Sigmoid colon (tissue), 7 donors: ENCODE results near the gene RPP25L. TPM values are rescaled to one million over a fixed set of nuclear protein-coding genes. Genes with fewer than 3 reads are reported as not detected.

Experiments
- DNase-seq: peaks from one replicate; pipeline ENCODE4 v3.0.0-alpha.2; 2019
- H3K27ac ChIP-seq, 4 donors: fragments of 200-600 bp; sonication (generic); one replicate each; pipeline ENCODE4 v1.5.1; 2016 to 2019; ENCODE audit warnings: mild to moderate bottlenecking in 1 of 4
- H3K27me3 ChIP-seq, 3 donors: fragments of 200-600 bp; sonication (generic); one replicate each; pipeline ENCODE4 v1.5.1; 2019; ENCODE audit warnings: mild to moderate bottlenecking in 1 of 3
- H3K36me3 ChIP-seq, 4 donors: fragments of 200-600 bp; sonication (generic); one replicate each; pipeline ENCODE4 v1.5.1; 2016 to 2019
- H3K4me1 ChIP-seq, 4 donors: fragments of 200-600 bp; sonication (generic); one replicate each; pipeline ENCODE4 v1.5.1; 2017 to 2019
- H3K4me3 ChIP-seq, 4 donors: fragments of 200-600 bp; sonication (generic); one replicate each; pipeline ENCODE4 v1.5.1; 2017 to 2019; ENCODE audit warnings: mild to moderate bottlenecking in 2 of 4, moderate library complexity in 1 of 4
- H3K9me3 ChIP-seq, 4 donors: fragments of 200-600 bp in 3 of 4; sonication (generic) in 3 of 4; one replicate each; pipeline versions ENCODE4 v1.5.1 to v1.6.1; 2013 to 2019
- EP300 ChIP-seq, 4 donors: sonication (generic); formaldehyde crosslinking; IDR thresholded peaks; one replicate each; pipeline ENCODE4 v1.6.1; 2017; ENCODE audit warnings: antibody characterized with exemption in 4 of 4
- POLR2A ChIP-seq, 2 donors: fragments of 450-650 bp; IDR thresholded peaks; one replicate each; pipeline ENCODE4 v1.6.1; 2016; ENCODE audit warnings: antibody characterized with exemption in 2 of 2, mild to moderate bottlenecking in 2 of 2, moderate library complexity in 2 of 2
- POLR2AphosphoS5 ChIP-seq, 4 donors: sonication (generic); formaldehyde crosslinking; IDR thresholded peaks; one replicate each; pipeline ENCODE4 v1.6.1; 2017; ENCODE audit warnings: antibody characterized with exemption in 4 of 4
- WGBS, 2 donors: extraction: QIAGEN DNeasy Blood & Tissue Kit; methylation state at CpG; one replicate each; pipeline ENCODE4 v1.1.7; 2013; 5-methylcytosine and 5-hydroxymethylcytosine counted together
- intact Hi-C: fragments of 100-400 bp; cut with DNase I; formaldehyde crosslinking; loops from one replicate; pipeline ENCODE4 v1.15.1; 2023
- polyA plus RNA-seq, 3 donors: library from polyadenylated mRNA; stranded (reverse); fragments of 200-250 nt; gene quantifications; one replicate each; pipeline ENCODE4 v1.2.3, GENCODE V29; 2013
- total RNA-seq, 4 donors: library from RNA; depleted of rRNA; stranded (reverse); fragments of >200 nt; gene quantifications; one replicate each; pipeline ENCODE4 v1.1.0, GENCODE V29; 2016
- TF ChIP-seq, protein P1 (sequence below), 4 experiments: fragments of 450-650 bp in 3 of 4; fragments of 200-600 bp in 1 of 4; IDR thresholded peaks; one replicate each; pipeline ENCODE4 v1.5.1; 2016 to 2019; ENCODE audit warnings: antibody characterized with exemption in 4 of 4, mild to moderate bottlenecking in 3 of 4, moderate library complexity in 2 of 4
- donor health status: healthy with polysubstance abuse.
- donor health status: Bipolar disorder and iron deficiency.
- donor health status: healthy.

Gene RPP25L
- total and polyA plus RNA-seq, 7 donors, result 23.3 to 72.1 (median 44.3) TPM

DNA sequence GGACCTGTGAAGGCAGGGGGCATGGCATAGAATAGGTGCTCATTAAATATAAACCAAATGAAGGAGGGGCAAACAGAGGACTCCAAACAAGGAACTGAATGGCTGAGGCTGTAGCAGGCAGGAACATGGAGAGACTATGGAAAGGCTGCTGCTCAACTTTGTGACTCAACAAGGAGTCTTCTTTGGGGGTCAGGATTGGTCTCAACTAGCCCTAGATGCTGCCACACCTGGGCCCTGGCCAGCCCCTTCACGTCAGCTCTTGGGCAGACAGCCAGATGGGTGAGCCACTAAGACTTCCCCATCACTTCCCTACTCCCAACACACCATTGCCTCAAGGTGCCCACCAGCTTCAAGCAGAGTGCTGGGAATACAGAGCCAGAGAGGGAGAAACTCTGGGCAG lies 11.0 kb downstream of the RPP25L start:
- intact Hi-C loops, result no loop called here
- WGBS, 2 donors, result 6 to 30% methylated on average over 1 of the region's 1 CpG

DNA sequence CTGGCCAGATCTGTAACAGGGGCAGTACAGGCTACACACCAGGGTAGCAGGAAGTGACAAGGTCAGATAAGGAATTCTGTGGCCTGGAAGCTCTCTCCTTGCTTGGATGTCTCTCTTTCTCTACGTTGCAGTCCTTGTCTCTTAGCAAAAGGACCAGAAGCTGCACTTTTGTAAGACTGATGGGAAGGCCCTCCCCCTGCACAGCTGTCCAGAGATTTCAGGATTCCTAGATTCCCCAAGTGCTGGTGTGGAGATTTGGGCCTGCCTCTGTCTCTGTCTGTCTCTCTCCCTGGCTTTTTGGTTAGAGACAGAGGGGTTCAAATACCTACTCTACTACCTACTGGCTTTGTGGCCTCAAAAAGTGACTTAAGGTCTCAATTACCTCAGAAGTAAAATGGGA lies 12.4 kb downstream of the RPP25L start:
- intact Hi-C loops, result no loop called here
- Histone ChIP-seq H3K36me3 (no peaks in the 10 kb centered on the region), H3K4me3 (no peak overlapping the region), H3K27me3 (no peaks in the 10 kb centered on the region), H3K9me3 (no peaks in the 10 kb centered on the region), H3K4me1 (no peaks in the 10 kb centered on the region), H3K27ac (no peak overlapping the region)
- DNase-seq, result no peak
- 49 to 50% methylated on average over 1 of the region's 1 CpG for WGBS, 2 donors
- no peak for TF ChIP-seq POLR2AphosphoS5 (IDR thresholded peaks at IDR 0.05)
- TF ChIP-seq, protein P1, sequence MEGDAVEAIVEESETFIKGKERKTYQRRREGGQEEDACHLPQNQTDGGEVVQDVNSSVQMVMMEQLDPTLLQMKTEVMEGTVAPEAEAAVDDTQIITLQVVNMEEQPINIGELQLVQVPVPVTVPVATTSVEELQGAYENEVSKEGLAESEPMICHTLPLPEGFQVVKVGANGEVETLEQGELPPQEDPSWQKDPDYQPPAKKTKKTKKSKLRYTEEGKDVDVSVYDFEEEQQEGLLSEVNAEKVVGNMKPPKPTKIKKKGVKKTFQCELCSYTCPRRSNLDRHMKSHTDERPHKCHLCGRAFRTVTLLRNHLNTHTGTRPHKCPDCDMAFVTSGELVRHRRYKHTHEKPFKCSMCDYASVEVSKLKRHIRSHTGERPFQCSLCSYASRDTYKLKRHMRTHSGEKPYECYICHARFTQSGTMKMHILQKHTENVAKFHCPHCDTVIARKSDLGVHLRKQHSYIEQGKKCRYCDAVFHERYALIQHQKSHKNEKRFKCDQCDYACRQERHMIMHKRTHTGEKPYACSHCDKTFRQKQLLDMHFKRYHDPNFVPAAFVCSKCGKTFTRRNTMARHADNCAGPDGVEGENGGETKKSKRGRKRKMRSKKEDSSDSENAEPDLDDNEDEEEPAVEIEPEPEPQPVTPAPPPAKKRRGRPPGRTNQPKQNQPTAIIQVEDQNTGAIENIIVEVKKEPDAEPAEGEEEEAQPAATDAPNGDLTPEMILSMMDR (IDR thresholded peaks at IDR 0.05), result no peak
- no peak for TF ChIP-seq EP300 (IDR thresholded peaks at IDR 0.05)
- TF ChIP-seq POLR2A (IDR thresholded peaks at IDR 0.05), result no peak

More for the DNA sequence above, 11.0 kb downstream of the RPP25L start:
- H3K9me3 ChIP-seq, result no peaks in the 10 kb centered on the region
- no peaks in the 10 kb centered on the region for H3K27me3 ChIP-seq
- H3K36me3 ChIP-seq, result no peaks in the 10 kb centered on the region
- no peak overlapping the region for H3K27ac ChIP-seq
- no peaks in the 10 kb centered on the region for H3K4me1 ChIP-seq
- no peak for DNase-seq
- TF ChIP-seq EP300 (IDR thresholded peaks at IDR 0.05) (no peak), POLR2AphosphoS5 (IDR thresholded peaks at IDR 0.05) (no peak), POLR2A (IDR thresholded peaks at IDR 0.05) (no peak)
- TF ChIP-seq, protein P1 (IDR thresholded peaks at IDR 0.05), result no peak
- H3K4me3 ChIP-seq, result no peak overlapping the region

DNA sequence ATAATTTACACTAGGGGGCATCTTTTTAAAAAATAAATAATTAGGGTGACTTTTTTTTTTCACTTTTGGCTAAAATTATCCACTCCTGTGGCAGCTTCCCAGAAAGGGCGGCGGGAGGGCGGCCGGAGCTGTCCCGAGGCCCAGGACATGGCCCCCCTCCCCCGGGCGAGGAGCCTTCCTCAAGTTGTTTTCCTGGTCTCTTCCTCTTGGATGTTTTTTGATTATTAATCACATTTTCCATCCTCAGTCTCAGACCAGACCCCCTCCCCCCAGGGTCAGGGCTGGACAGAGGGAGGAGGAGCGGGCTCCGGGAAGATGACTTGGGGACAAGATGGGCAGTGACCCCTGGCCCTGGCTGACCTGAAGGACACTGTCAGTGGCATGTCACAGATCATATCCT lies 17.7 kb downstream of the RPP25L start:
- Histone ChIP-seq H3K27ac (peak overlapping the region; percentile 19 to 53 (median 46)), H3K4me3 (no peak overlapping the region), H3K27me3 (peaks cover 7 to 39% (median 12%) of the 10 kb centered on the region in 3 donors), H3K4me1 (peaks cover 0 to 44% (median 34%) of the 10 kb centered on the region in 4 donors), H3K36me3 (no peaks in the 10 kb centered on the region), H3K9me3 (no peaks in the 10 kb centered on the region)
- TF ChIP-seq POLR2AphosphoS5 (IDR thresholded peaks at IDR 0.05) (no peak), EP300 (IDR thresholded peaks at IDR 0.05) (no peak)
- TF ChIP-seq, protein P1 (IDR thresholded peaks at IDR 0.05), result no peak
- 77 to 86% methylated on average over 9 of the region's 9 CpGs for WGBS, 2 donors
- no peak for DNase-seq
- intact Hi-C loops, result loop anchor here (5.0 kb wide), 3 partner anchors 72 to 192 kb away; partner anchors contain the start of genes DNAI1, ENHO and FAM219A

DNA sequence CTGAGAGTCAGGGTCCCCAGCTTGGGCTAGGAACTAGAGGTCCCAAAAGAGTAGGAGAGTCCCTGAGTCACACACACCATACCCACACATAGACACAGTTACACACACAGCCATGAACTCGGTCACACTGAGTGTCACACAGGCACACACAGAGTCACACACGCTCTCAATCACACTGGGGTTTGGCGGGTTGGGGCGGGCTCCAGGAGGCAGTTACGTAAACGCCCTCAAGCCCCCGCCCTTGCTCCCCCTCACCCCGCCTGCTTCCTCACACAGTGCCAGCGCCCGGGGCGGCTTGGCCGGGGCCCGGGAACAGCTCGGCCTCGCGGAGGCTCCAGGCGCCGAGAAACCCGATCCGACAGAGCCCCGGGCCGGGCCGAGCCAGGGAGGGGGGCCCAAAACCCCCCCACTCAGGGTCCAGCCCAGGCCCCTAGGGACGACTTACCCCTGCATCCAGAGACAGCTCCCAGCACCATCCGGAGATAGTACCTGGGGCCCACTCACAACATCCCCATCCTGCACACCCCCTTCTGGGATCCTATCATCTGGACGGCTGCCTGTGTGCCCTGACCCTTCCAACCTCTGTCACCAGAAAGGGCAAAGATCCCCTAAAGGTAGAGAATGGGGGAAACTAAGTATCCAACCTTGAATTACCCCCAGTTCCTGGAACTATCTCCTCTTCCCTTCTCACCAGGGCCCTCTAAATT lies 18.8 kb downstream of the RPP25L start:
- H3K9me3 ChIP-seq, result no peaks in the 10 kb centered on the region
- peaks cover 0 to 54% (median 44%) of the 10 kb centered on the region in 4 donors for H3K4me1 ChIP-seq
- DNase-seq, result peak; percentile 92
- no peak overlapping the region for H3K4me3 ChIP-seq
- TF ChIP-seq POLR2AphosphoS5 (IDR thresholded peaks at IDR 0.05) (peak in 1 of 4 donors; percentile 43), POLR2A (IDR thresholded peaks at IDR 0.05) (no peak), EP300 (IDR thresholded peaks at IDR 0.05) (peak in 1 of 4 donors; percentile 5)
- WGBS, 2 donors, result 3 to 5% methylated on average over 26 of the region's 26 CpGs
- no peaks in the 10 kb centered on the region for H3K36me3 ChIP-seq
- H3K27me3 ChIP-seq, result peaks cover 7 to 50% (median 23%) of the 10 kb centered on the region in 3 donors
- intact Hi-C loops, result loop anchor here (1.0 to 5.0 kb wide), 4 partner anchors 46 to 191 kb away; partner anchors contain the start of genes DNAI1, ENHO and FAM219A
- peak overlapping the region; percentile 19 to 53 (median 46) for H3K27ac ChIP-seq
